ENCODE results near the gene MTFMT.

MTFMT gene

GRCh38 chr15:65033659-65034269, 4.3 kb upstream of the MTFMT start:
- TF ChIP-seq CTCF (IDR thresholded peaks at IDR 0.05; ENCODE audit: low read depth, low read length), result peak; percentile 78
- DNase-seq (ENCODE audit: extremely low read depth, low read depth), result no peak

- no peak for DNase-seq (ENCODE audit: extremely low read depth, low read depth)
- peak; percentile 71 for TF ChIP-seq CTCF (IDR thresholded peaks at IDR 0.05; ENCODE audit: low read depth, low read length)
Measured at GRCh38 chr15:65032801-65033537, 3.5 kb upstream of the MTFMT start.

GRCh38 chr15:65029736-65030208, 333 bp upstream of the MTFMT start:
- TF ChIP-seq CTCF (IDR thresholded peaks at IDR 0.05; ENCODE audit: low read depth, low read length), result no peak

GRCh38 chr15:65028338-65028737, 1.1 kb downstream of the MTFMT start:
- no peak for TF ChIP-seq CTCF (IDR thresholded peaks at IDR 0.05; ENCODE audit: low read depth, low read length)
- no peak for DNase-seq (ENCODE audit: extremely low read depth, low read depth)

More at GRCh38 chr15:65029736-65030208, 333 bp upstream of the MTFMT start:
- DNase-seq (ENCODE audit: extremely low read depth, low read depth), result no peak

- TF ChIP-seq CTCF (IDR thresholded peaks at IDR 0.05; ENCODE audit: low read depth, low read length), result no peak
- DNase-seq (ENCODE audit: extremely low read depth, low read depth), result no peak
Measured at GRCh38 chr15:65027593-65027992, 1.8 kb downstream of the MTFMT start.

GRCh38 chr15:65026756-65027155, 2.7 kb downstream of the MTFMT start:
- no peak for TF ChIP-seq CTCF (IDR thresholded peaks at IDR 0.05; ENCODE audit: low read depth, low read length)
- no peak for DNase-seq (ENCODE audit: extremely low read depth, low read depth)

GRCh38 chr15:65021488-65021887, 8.0 kb downstream of the MTFMT start:
- no peak for DNase-seq (ENCODE audit: extremely low read depth, low read depth)
- no peak for TF ChIP-seq CTCF (IDR thresholded peaks at IDR 0.05; ENCODE audit: low read depth, low read length)
